SU-DHL-6 (cell line): ENCODE data around the gene RFTN1.

Experiments
- EZH2phosphoT487 ChIP-seq: fragments of 200-600 bp; sonication (generic), shearing (Covaris generic); conservative IDR thresholded peaks from 2 replicates; pipeline ENCODE4 v1.6.1; 2018; ENCODE audit warnings: mild to moderate bottlenecking, antibody characterized with exemption, low read length, moderate library complexity, mixed read lengths
- TF ChIP-seq, protein P1 (sequence below): fragments of 200-600 bp; sonication (generic); IDR thresholded peaks from one replicate; pipeline ENCODE4 v1.5.1; 2017; ENCODE audit warnings: antibody characterized with exemption, mild to moderate bottlenecking, low read length, moderate library complexity; ENCODE audit not compliant: insufficient read depth, poor library complexity, severe bottlenecking

DNA sequence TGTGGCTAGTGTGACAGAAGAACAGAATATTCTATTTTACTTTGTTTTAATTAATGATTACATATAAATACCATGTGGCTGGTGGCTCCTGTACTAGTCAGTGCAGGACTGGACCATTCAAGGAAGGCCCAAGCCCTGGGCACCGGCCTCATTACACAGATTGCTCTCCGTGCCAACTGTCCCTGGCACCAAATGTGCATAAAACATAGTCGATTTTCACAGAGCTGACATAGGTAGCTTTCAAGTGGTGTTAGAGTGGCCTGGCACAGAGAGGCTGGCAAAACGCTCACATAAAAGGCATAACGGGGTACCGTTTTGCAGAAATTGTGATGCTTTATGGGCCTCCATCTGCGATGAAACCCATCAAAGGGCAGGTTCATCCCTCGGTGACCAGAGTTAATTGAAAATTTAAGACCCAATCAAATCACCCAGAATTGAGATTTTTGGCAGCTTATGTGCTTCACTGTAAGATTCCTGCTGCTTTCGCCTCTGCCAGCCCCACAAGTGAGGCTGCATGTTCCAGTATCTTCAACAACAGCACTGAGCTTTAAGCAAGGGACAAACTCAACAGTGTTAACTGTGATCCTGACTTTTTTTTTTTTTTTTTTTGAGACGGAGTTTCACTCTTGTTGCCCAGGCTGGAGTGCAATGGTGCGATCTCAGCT lies 25.9 kb downstream of the RFTN1 start:
- TF ChIP-seq, protein P1, sequence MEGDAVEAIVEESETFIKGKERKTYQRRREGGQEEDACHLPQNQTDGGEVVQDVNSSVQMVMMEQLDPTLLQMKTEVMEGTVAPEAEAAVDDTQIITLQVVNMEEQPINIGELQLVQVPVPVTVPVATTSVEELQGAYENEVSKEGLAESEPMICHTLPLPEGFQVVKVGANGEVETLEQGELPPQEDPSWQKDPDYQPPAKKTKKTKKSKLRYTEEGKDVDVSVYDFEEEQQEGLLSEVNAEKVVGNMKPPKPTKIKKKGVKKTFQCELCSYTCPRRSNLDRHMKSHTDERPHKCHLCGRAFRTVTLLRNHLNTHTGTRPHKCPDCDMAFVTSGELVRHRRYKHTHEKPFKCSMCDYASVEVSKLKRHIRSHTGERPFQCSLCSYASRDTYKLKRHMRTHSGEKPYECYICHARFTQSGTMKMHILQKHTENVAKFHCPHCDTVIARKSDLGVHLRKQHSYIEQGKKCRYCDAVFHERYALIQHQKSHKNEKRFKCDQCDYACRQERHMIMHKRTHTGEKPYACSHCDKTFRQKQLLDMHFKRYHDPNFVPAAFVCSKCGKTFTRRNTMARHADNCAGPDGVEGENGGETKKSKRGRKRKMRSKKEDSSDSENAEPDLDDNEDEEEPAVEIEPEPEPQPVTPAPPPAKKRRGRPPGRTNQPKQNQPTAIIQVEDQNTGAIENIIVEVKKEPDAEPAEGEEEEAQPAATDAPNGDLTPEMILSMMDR: no peak
- TF ChIP-seq EZH2phosphoT487: no peak
